ENCODE measurements around the gene ZNF488. TPM values are rescaled to one million over a fixed set of nuclear protein-coding genes. Genes with fewer than 3 reads are reported as not detected.

ZNF488 gene
- total and polyA plus RNA-seq, 10 donors: 0.02 to 0.26 (median 0.11) TPM; not detected in 6

- no peaks in the 10 kb centered on the region for H3K9me3 ChIP-seq
- H3K27ac ChIP-seq: no peak overlapping the region
- intact Hi-C loops (cut with DNase I; ENCODE audit: low total_unique reads): no loop called here
- TF ChIP-seq POLR2AphosphoS5 (IDR thresholded peaks at IDR 0.05) (no peak), POLR2A (IDR thresholded peaks at IDR 0.05) (no peak), CTCF (IDR thresholded peaks at IDR 0.05 in 8 of 11, conservative IDR thresholded peaks at IDR 0.05 in 3 of 11) (no peak)
- no peak overlapping the region for H3K4me3 ChIP-seq
- no peaks in the 10 kb centered on the region for H3K36me3 ChIP-seq
- H3K27me3 ChIP-seq (replicated peaks in 1 of 7): no peaks in the 10 kb centered on the region
- DNase-seq: peak; percentile 56
- WGBS, 5 donors: 82 to 92% (median 88%) methylated on average over 6 to 9 of the region's 9 CpGs
- peaks cover 0 to 24% (median 5%) of the 10 kb centered on the region in 6 donors for H3K4me1 ChIP-seq
These were observed 23.0 kb upstream of the ZNF488 start for GRCh38 chr10:47406870-47407691.

- WGBS, 5 donors: 71 to 94% (median 92%) methylated on average over 2 to 4 of the region's 4 CpGs
- no peaks in the 10 kb centered on the region for H3K36me3 ChIP-seq
- intact Hi-C loops (cut with DNase I; ENCODE audit: low total_unique reads): no loop called here
These were observed 22.4 kb upstream of the ZNF488 start for GRCh38 chr10:47406548-47406869.

GRCh38 chr10:47405857-47406547 lies 21.9 kb upstream of the ZNF488 start:
- Histone ChIP-seq H3K4me3 (no peak overlapping the region), H3K27me3 (replicated peaks in 1 of 7) (peaks cover 0 to 4% (median 0%) of the 10 kb centered on the region in 7 donors), H3K27ac (no peak overlapping the region), H3K4me1 (peaks cover 0 to 27% (median 6%) of the 10 kb centered on the region in 6 donors), H3K9me3 (no peaks in the 10 kb centered on the region), H3K36me3 (no peaks in the 10 kb centered on the region)
- no peak for TF ChIP-seq CTCF (IDR thresholded peaks at IDR 0.05 in 8 of 11, conservative IDR thresholded peaks at IDR 0.05 in 3 of 11)
- TF ChIP-seq POLR2A (IDR thresholded peaks at IDR 0.05): no peak
- no peak for TF ChIP-seq POLR2AphosphoS5 (IDR thresholded peaks at IDR 0.05)
- 83 to 91% (median 89%) methylated on average over 10 to 11 of the region's 11 CpGs for WGBS, 5 donors
- intact Hi-C loops (cut with DNase I; ENCODE audit: low total_unique reads): no loop called here
- peak; percentile 71 for DNase-seq

More at GRCh38 chr10:47406548-47406869, 22.4 kb upstream of the ZNF488 start:
- no peak for DNase-seq
- Histone ChIP-seq H3K27me3 (replicated peaks in 1 of 7) (no peaks in the 10 kb centered on the region), H3K9me3 (no peaks in the 10 kb centered on the region), H3K4me1 (peaks cover 0 to 27% (median 6%) of the 10 kb centered on the region in 6 donors), H3K27ac (no peak overlapping the region), H3K4me3 (no peak overlapping the region)
- TF ChIP-seq POLR2A (IDR thresholded peaks at IDR 0.05): no peak
- no peak for TF ChIP-seq CTCF (IDR thresholded peaks at IDR 0.05 in 8 of 11, conservative IDR thresholded peaks at IDR 0.05 in 3 of 11)
- TF ChIP-seq POLR2AphosphoS5 (IDR thresholded peaks at IDR 0.05): no peak

GRCh38 chr10:47404937-47405336 lies 20.8 kb upstream of the ZNF488 start:
- Histone ChIP-seq H3K36me3 (no peaks in the 10 kb centered on the region), H3K4me3 (no peak overlapping the region), H3K27ac (peak overlapping the region in 2 of 8 donors; percentile 3 to 4), H3K4me1 (peaks cover 0 to 27% (median 6%) of the 10 kb centered on the region in 6 donors), H3K9me3 (no peaks in the 10 kb centered on the region), H3K27me3 (replicated peaks in 1 of 7) (peaks cover 0 to 6% (median 0%) of the 10 kb centered on the region in 7 donors)
- intact Hi-C loops (cut with DNase I; ENCODE audit: low total_unique reads): no loop called here
- WGBS, 5 donors: 82 to 93% (median 89%) methylated on average over 2 of the region's 2 CpGs
- TF ChIP-seq POLR2AphosphoS5 (IDR thresholded peaks at IDR 0.05): no peak
- no peak for TF ChIP-seq CTCF (IDR thresholded peaks at IDR 0.05 in 8 of 11, conservative IDR thresholded peaks at IDR 0.05 in 3 of 11)
- TF ChIP-seq POLR2A (IDR thresholded peaks at IDR 0.05): no peak
- no peak for DNase-seq
